Adrenal gland (tissue), 5 donors: ENCODE results near the gene WDFY4.

Source experiments
- CTCF ChIP-seq, 6 experiments: fragments of 450-650 bp in 4 of 6; fragments of 200-600 bp in 2 of 6; sonication (generic) in 1 of 6; IDR thresholded peaks; 1 replicate in 5 of 6; 2 replicates in 1 of 6; pipeline versions ENCODE4 v1.5.1 to v1.8.0; 2016 to 2021; ENCODE audit warnings: antibody characterized with exemption in 6 of 6, mild to moderate bottlenecking in 2 of 6, moderate library complexity in 1 of 6
- POLR2A ChIP-seq, 2 donors: fragments of 450-650 bp; IDR thresholded peaks; one replicate each; pipeline ENCODE4 v1.6.1; 2017; ENCODE audit warnings: antibody characterized with exemption in 2 of 2, mild to moderate bottlenecking in 2 of 2, moderate library complexity in 1 of 2
- donor health status: DM: no; HTN: no; CAD: no.

- TF ChIP-seq POLR2A (IDR thresholded peaks at IDR 0.05) = no peak
- TF ChIP-seq CTCF (IDR thresholded peaks at IDR 0.05) = no peak
Observed at GRCh38 chr10:48993627-48994026, 309.0 kb downstream of the WDFY4 start.
